GM12878 (cell line): ENCODE data around the gene FUS. TPM values are rescaled to one million over a fixed set of nuclear protein-coding genes. Genes with fewer than 3 reads are reported as not detected.

ENCODE experiments used
- ATAC-seq: fragments of 200-7000 bp; cut with Tn5 transposase; 3 replicates; pipeline ENCODE4 v1.9.1; 2020; ENCODE audit warnings: mild to moderate bottlenecking, moderate library complexity
- BruUV-seq: library from RNA; stranded (reverse); fragments of 400-500 nt; replicated peaks from 2 replicates; lab custom pipeline; 2021; lab: Mats Ljungman, UMichigan
- CTCF ChIA-PET: fragments of 300-600 bp; sonication (Branson Sonifier 250); formaldehyde crosslinking; extraction: SDS; loops from one replicate; lab custom pipeline; 2021; ENCODE audit warnings: inconsistent platforms; lab: Yijun Ruan, JAX
- POLR2A ChIA-PET: fragments of 350-600 bp; formaldehyde crosslinking; extraction: SDS; loops from one replicate; lab custom pipeline; 2021; ENCODE audit warnings: inconsistent platforms; lab: Charles Lee
- RAD21 ChIA-PET: fragments of 300-600 bp; sonication (Branson Sonifier 250); formaldehyde crosslinking; loops from one replicate; lab custom pipeline; 2023; ENCODE audit warnings: antibody characterized with exemption; ENCODE audit not compliant: unreplicated experiment; lab: Charles Lee
- SMC1A ChIA-PET: fragments of 300-600 bp; sonication (Branson Sonifier 250); formaldehyde crosslinking; loops from one replicate; lab custom pipeline; 2023; ENCODE audit not compliant: unreplicated experiment, uncharacterized antibody; lab: Charles Lee
- DNase-seq: peaks from one replicate; pipeline ENCODE4 v3.0.0-alpha.2; 2011; ENCODE audit warnings: low read depth, low spot score
- FAIRE-seq: peaks from 3 replicates; lab custom pipeline; 2011; peaks lifted over from hg19 to GRCh38; lab: Jason Lieb, UNC
- H2AFZ ChIP-seq: 2 replicates; pipeline ENCODE4 v1.6.0; 2011; ENCODE audit warnings: low read depth, low read length, control low read depth; ENCODE audit not compliant: control insufficient read depth
- H3K27ac ChIP-seq: 2 replicates; pipeline ENCODE4 v1.5.1; 2011; ENCODE audit warnings: control low read depth; ENCODE audit not compliant: control insufficient read depth, insufficient read depth
- H3K27me3 ChIP-seq, 2 experiments: replicated peaks in 1 of 2; 2 replicates each; pipeline versions ENCODE4 v1.6.0 to v1.6.1; 2011; ENCODE audit warnings: low read length in 1 of 2; ENCODE audit not compliant: control insufficient read depth in 2 of 2, insufficient read depth in 2 of 2
- H3K36me3 ChIP-seq, 2 experiments: 2 replicates each; pipeline ENCODE4 v1.5.1; 2011; ENCODE audit warnings: low read length in 1 of 2; ENCODE audit not compliant: control insufficient read depth in 2 of 2, insufficient read depth in 2 of 2
- H3K4me1 ChIP-seq: 2 replicates; pipeline ENCODE4 v1.6.1; 2011; ENCODE audit warnings: mild to moderate bottlenecking, low read length, moderate library complexity, mixed read lengths; ENCODE audit not compliant: control insufficient read depth, insufficient read depth
- H3K4me2 ChIP-seq: 2 replicates; pipeline ENCODE4 v1.6.0; 2011; ENCODE audit warnings: control low read depth; ENCODE audit not compliant: control insufficient read depth, insufficient read depth
- H3K4me3 ChIP-seq: fragments of 200-600 bp; sonication (generic); 2 replicates; pipeline ENCODE4 v1.5.1; 2016
- H3K79me2 ChIP-seq: 2 replicates; pipeline ENCODE4 v1.6.0; 2011; ENCODE audit warnings: low read length; ENCODE audit not compliant: control insufficient read depth, insufficient read depth
- H3K9ac ChIP-seq: 2 replicates; pipeline ENCODE4 v1.8.0; 2011; ENCODE audit warnings: low read length, control low read depth, mixed read lengths; ENCODE audit not compliant: control insufficient read depth, insufficient read depth
- H3K9me3 ChIP-seq: replicated peaks from 3 replicates; pipeline ENCODE4 v1.5.1; 2011; ENCODE audit warnings: mild to moderate bottlenecking, low read length; ENCODE audit not compliant: control insufficient read depth, insufficient read depth
- H4K20me1 ChIP-seq: 2 replicates; pipeline ENCODE4 v1.6.0; 2011; ENCODE audit not compliant: control insufficient read depth, insufficient read depth
- BMI1 ChIP-seq: fragments of 450-650 bp; IDR thresholded peaks from 2 replicates; pipeline ENCODE4 v1.6.1; 2016; ENCODE audit warnings: mild to moderate bottlenecking, moderate library complexity, borderline replicate concordance
- CREM ChIP-seq: IDR thresholded peaks from 2 replicates; pipeline ENCODE4 v1.6.1; 2014; ENCODE audit warnings: antibody characterized with exemption, low read depth
- MEF2B ChIP-seq: fragments of 450-650 bp; IDR thresholded peaks from 2 replicates; pipeline ENCODE4 v1.6.1; 2018; ENCODE audit warnings: mild to moderate bottlenecking, moderate library complexity; ENCODE audit not compliant: partially characterized antibody, poor library complexity, severe bottlenecking
- RBBP5 ChIP-seq: fragments of 200-600 bp; sonication (generic); conservative IDR thresholded peaks from 2 replicates; pipeline ENCODE4 v1.6.1; 2016
- RELA ChIP-seq: fragments of 450-650 bp; IDR thresholded peaks from 2 replicates; pipeline ENCODE4 v1.8.0; 2014; ENCODE audit warnings: borderline replicate concordance; ENCODE audit not compliant: partially characterized antibody
- SKIL ChIP-seq: fragments of 450-650 bp; IDR thresholded peaks from 2 replicates; pipeline ENCODE4 v1.6.1; 2017; ENCODE audit warnings: mild to moderate bottlenecking, low read depth, inconsistent platforms; ENCODE audit not compliant: poor library complexity, severe bottlenecking
- WRNIP1 ChIP-seq: IDR thresholded peaks from 2 replicates; pipeline ENCODE4 v1.6.1; 2011; ENCODE audit warnings: low read depth, low read length, improper control_type of control experiment, borderline replicate concordance
- ZZZ3 ChIP-seq: IDR thresholded peaks from 2 replicates; pipeline ENCODE4 v1.6.1; 2011; ENCODE audit warnings: low read depth; ENCODE audit not compliant: control insufficient read depth, insufficient read length
- WGBS: methylation state at CpG from one replicate; pipeline ENCODE4 v1.1.6; 2016; ENCODE audit warnings: low lambda C conversion rate; ENCODE audit not compliant: insufficient replicate concordance, insufficient coverage; ENCODE audit errors: missing lambda C conversion rate; 5-methylcytosine and 5-hydroxymethylcytosine counted together
- in situ Hi-C: fragments of 300-500 bp; cut with MboI; formaldehyde crosslinking; loops from 9 replicates; pipeline ENCODE4 v1.14.3; 2018; ENCODE audit warnings: mixed read lengths
- intact Hi-C: fragments of 100-400 bp; cut with micrococcal nuclease; formaldehyde crosslinking; loops from one replicate; pipeline ENCODE4 v1.14.2; 2022; ENCODE audit not compliant: unreplicated experiment
- polyA plus RNA-seq, 11 experiments: library from polyadenylated mRNA; depleted of rRNA in 4 of 11; unstranded in 6 of 11; stranded (reverse) in 5 of 11; fragments of >200 nt; fragmentation: Nextera tagmentation in 4 of 11; fragmentation: Illumina TruSeq in 1 of 11; extraction: Ambion mirVana in 4 of 11; extraction: Trizol in 1 of 11; gene quantifications; 1 replicate in 1 of 11; 2 replicates in 10 of 11; pipeline versions ENCODE4 v1.2.1 to v1.2.3, GENCODE V29; 2011 to 2016; ENCODE audit warnings: inconsistent platforms in 2 of 11, missing spikeins in 2 of 11, low read depth in 1 of 11
- total RNA-seq, 4 experiments: library from RNA; depleted of rRNA in 3 of 4; stranded (reverse); fragments of >200 nt in 3 of 4; fragmentation: Illumina TruSeq in 1 of 4; extraction: Trizol in 1 of 4; gene quantifications; 2 replicates each; pipeline versions ENCODE4 v1.2.1 to v1.2.3, GENCODE V29; 2013 to 2021

The FUS gene
- total and polyA plus RNA-seq, 10 of the 15 experiments (the other 5 are each of a cell fraction or from before 2014, with no cell fraction given): 46.8 to 521 (median 347) TPM

- RAD21 ChIA-PET: no interaction called here
- in situ Hi-C loops (loop anchor here (10.0 kb wide), 1 partner anchor 729 kb away; the partner anchor contains the start of gene ZNF267), intact Hi-C loops (no loop called here)
- FAIRE-seq (no peak), DNase-seq (no peak), ATAC-seq (no peak)
- Histone ChIP-seq H3K9ac (no peak overlapping the region), H4K20me1 (peaks cover 3% of the 10 kb centered on the region; the same call in 1 of the 2 replicates), H3K4me2 (no peak overlapping the region), H3K79me2 (no peaks in the 10 kb centered on the region), H3K27ac (no peak overlapping the region), H3K36me3 (no peaks in the 10 kb centered on the region), H2AFZ (no peak overlapping the region), H3K4me3 (no peak overlapping the region), H3K4me1 (peaks cover 9% of the 10 kb centered on the region), H3K9me3 (no peaks in the 10 kb centered on the region), H3K27me3 (no peaks in the 10 kb centered on the region)
- SMC1A ChIA-PET: interaction anchor here (1.1 to 1.2 kb wide), 2 partner anchors 39 to 188 kb away, joined by 3 read pairs; no protein-coding TSS in a partner anchor
- TF ChIP-seq RBBP5 (no peak), MEF2B (no peak), CREM (no peak), ZZZ3 (no peak), RELA (no peak), BMI1 (no peak), SKIL (no peak), WRNIP1 (no peak)
- POLR2A ChIA-PET: no interaction called here
- CTCF ChIA-PET: interaction anchor here (0.5 to 1.3 kb wide), 4 partner anchors 24 to 353 kb away, joined by 3 to 5 read pairs (median 3); no protein-coding TSS in a partner anchor
- 65% methylated on average over 11 of the region's 12 CpGs for WGBS
- no TSS peak for BruUV-seq
Observed at GRCh38 chr16:31145398-31145990, 34.4 kb upstream of the FUS start.
